Tibial nerve (tissue), 4 donors: ENCODE measurements around the gene MIOS.

Source experiments
- CTCF ChIP-seq, 5 experiments: fragments of 200-600 bp in 3 of 5; fragments of 450-650 bp in 2 of 5; sonication (generic) in 3 of 5; IDR thresholded peaks; one replicate each; pipeline ENCODE4 v1.5.1; 2016 to 2019; ENCODE audit warnings: antibody characterized with exemption in 5 of 5, mild to moderate bottlenecking in 3 of 5, moderate library complexity in 2 of 5
- EP300 ChIP-seq, 2 donors: sonication (generic); formaldehyde crosslinking; IDR thresholded peaks; one replicate each; pipeline ENCODE4 v1.6.1; 2017; ENCODE audit warnings: antibody characterized with exemption in 2 of 2, mild to moderate bottlenecking in 1 of 2

GRCh38 chr7:7607010-7607409, 40.3 kb downstream of the MIOS start:
- no peak for TF ChIP-seq EP300 (IDR thresholded peaks at IDR 0.05)
- no peak for TF ChIP-seq CTCF (IDR thresholded peaks at IDR 0.05)
